AG09309 (cell line): Measurements from ENCODE around the gene IFT81.
"Not testable (repeated sequence)": the region's sequence is repeated elsewhere in the genome, so short reads cannot be mapped to it uniquely, and the experiment has no call there.

Source experiments
- DNase-seq: peaks from one replicate; pipeline ENCODE4 v3.0.0-alpha.2; 2010; ENCODE audit warnings: low read depth
- H3K4me3 ChIP-seq: 2 replicates; pipeline ENCODE4 v1.5.1; 2011; ENCODE audit warnings: mild to moderate bottlenecking, low read depth, low read length, moderate library complexity; ENCODE audit not compliant: control insufficient read depth
- CTCF ChIP-seq: IDR thresholded peaks from 2 replicates; pipeline ENCODE4 v1.5.1; 2011; ENCODE audit warnings: mild to moderate bottlenecking, low read depth, low read length, inconsistent platforms; ENCODE audit not compliant: insufficient read depth, control insufficient read depth; ENCODE audit errors: missing control alignments

Gene IFT81

GRCh38 chr12:110254971-110255540 lies 130.9 kb downstream of the IFT81 start:
- H3K4me3 ChIP-seq, result no peak overlapping the region
- DNase-seq, result no peak
- no peak for TF ChIP-seq CTCF

GRCh38 chr12:110255890-110256456 lies 131.8 kb downstream of the IFT81 start:
- DNase-seq, H3K4me3 ChIP-seq: not testable (repeated sequence)

- DNase-seq, result no peak
- H3K4me3 ChIP-seq, result no peak overlapping the region
- TF ChIP-seq CTCF, result no peak
Measured at GRCh38 chr12:110256780-110257431, 132.7 kb downstream of the IFT81 start.

- no peak for TF ChIP-seq CTCF
- no peak overlapping the region for H3K4me3 ChIP-seq
- no peak for DNase-seq
Measured at GRCh38 chr12:110258466-110258865, 134.3 kb downstream of the IFT81 start.

- no peak for DNase-seq
- H3K4me3 ChIP-seq, result no peak overlapping the region
- no peak for TF ChIP-seq CTCF
Measured at GRCh38 chr12:110262442-110263388, 138.6 kb downstream of the IFT81 start.

GRCh38 chr12:110266381-110266960 lies 142.3 kb downstream of the IFT81 start:
- H3K4me3 ChIP-seq, result no peak overlapping the region
- no peak for DNase-seq
- TF ChIP-seq CTCF, result no peak
